ENCODE measurements around the gene TM7SF3. TPM values are rescaled to one million over a fixed set of nuclear protein-coding genes. Genes with fewer than 3 reads are reported as not detected.

The TM7SF3 gene
- total and polyA plus RNA-seq, 2 donors (not counting 3 experiments of a cell fraction or from before 2014, with no cell fraction given), result 54.8 to 70.7 TPM

- H3K4me1 ChIP-seq (ENCODE audit: control insufficient read depth, extremely low read depth, insufficient read depth, low read length), result no peaks in the 10 kb centered on the region
- FAIRE-seq (no peak), DNase-seq (ENCODE audit: low read depth, low spot score) (no peak)
- dilution Hi-C loops (cut with MboI; ENCODE audit: extremely low pct_ligation_motif_present, low sequenced_read_pairs), result no loop called here
- H2AFZ ChIP-seq (ENCODE audit: low read depth, low read length), result no peak overlapping the region
- H3K27me3 ChIP-seq (ENCODE audit: control insufficient read depth in 2 of 2, insufficient read depth in 2 of 2, low read length in 2 of 2), result no peaks in the 10 kb centered on the region
- no peak overlapping the region for H3K4me3 ChIP-seq (replicated peaks in 1 of 3; ENCODE audit: insufficient read depth in 1 of 3, low read depth in 1 of 3, low read length in 3 of 3)
- ChIA-PET POLR2A (no interaction called here), CTCF (interaction anchor here (0.6 kb wide), 1 partner anchor 332 kb away, joined by 3 read pairs; no protein-coding TSS in a partner anchor)
- H3K36me3 ChIP-seq (ENCODE audit: control insufficient read depth in 2 of 2, extremely low read depth in 1 of 2, insufficient read depth in 2 of 2, low read length in 2 of 2), result peaks cover 4 to 8% of the 10 kb centered on the region in 2 experiments
- H3K9me3 ChIP-seq (replicated peaks; ENCODE audit: control insufficient read depth, insufficient read depth, low read length), result no peaks in the 10 kb centered on the region
- no peak overlapping the region for H3K9ac ChIP-seq (replicated peaks; ENCODE audit: extremely low read depth, insufficient read depth, low read length)
- H3K27ac ChIP-seq (ENCODE audit: insufficient read depth, low read depth, low read length), result no peak overlapping the region
- peaks cover 61% of the 10 kb centered on the region for H3K79me2 ChIP-seq (ENCODE audit: control insufficient read depth, insufficient read depth, low read length)
- H4K20me1 ChIP-seq (replicated peaks; ENCODE audit: control insufficient read depth, extremely low read depth, insufficient read depth, low read length), result peaks cover 3% of the 10 kb centered on the region
- TF ChIP-seq EZH2 (IDR thresholded peaks at IDR 0.05; ENCODE audit: borderline replicate concordance, low read depth, low read length, severe bottlenecking), result no peak
- TF ChIP-seq POLR2A (IDR thresholded peaks at IDR 0.05; ENCODE audit: low read depth, low read length), result no peak
- intact Hi-C loops (cut with micrococcal nuclease), result no loop called here
- no TSS peak for BruUV-seq (replicated peaks)
- H3K4me2 ChIP-seq (ENCODE audit: insufficient read depth, low read length), result no peak overlapping the region
- no peaks in the 10 kb centered on the region for H3K9me1 ChIP-seq (replicated peaks; ENCODE audit: control insufficient read depth, extremely low read depth, insufficient read depth, low read length)
Observed at GRCh38 chr12:26953447-26953846, 60.7 kb downstream of the TM7SF3 start.

GRCh38 chr12:26948309-26948708 is 65.9 kb downstream of the TM7SF3 start:
- Histone ChIP-seq H3K4me3 (replicated peaks in 1 of 3; ENCODE audit: insufficient read depth in 1 of 3, low read depth in 1 of 3, low read length in 3 of 3) (no peak overlapping the region), H3K4me2 (ENCODE audit: insufficient read depth, low read length) (no peak overlapping the region), H3K27ac (ENCODE audit: insufficient read depth, low read depth, low read length) (no peak overlapping the region), H4K20me1 (replicated peaks; ENCODE audit: control insufficient read depth, extremely low read depth, insufficient read depth, low read length) (peaks cover 11% of the 10 kb centered on the region), H3K9me1 (replicated peaks; ENCODE audit: control insufficient read depth, extremely low read depth, insufficient read depth, low read length) (no peaks in the 10 kb centered on the region), H3K79me2 (ENCODE audit: control insufficient read depth, insufficient read depth, low read length) (peaks cover 91% of the 10 kb centered on the region), H3K4me1 (ENCODE audit: control insufficient read depth, extremely low read depth, insufficient read depth, low read length) (peaks cover 3% of the 10 kb centered on the region), H3K9me3 (replicated peaks; ENCODE audit: control insufficient read depth, insufficient read depth, low read length) (no peaks in the 10 kb centered on the region), H3K36me3 (ENCODE audit: control insufficient read depth in 2 of 2, extremely low read depth in 1 of 2, insufficient read depth in 2 of 2, low read length in 2 of 2) (no peaks in the 10 kb centered on the region), H2AFZ (ENCODE audit: low read depth, low read length) (no peak overlapping the region), H3K9ac (replicated peaks; ENCODE audit: extremely low read depth, insufficient read depth, low read length) (no peak overlapping the region), H3K27me3 (ENCODE audit: control insufficient read depth in 2 of 2, insufficient read depth in 2 of 2, low read length in 2 of 2) (no peaks in the 10 kb centered on the region)
- CTCF ChIA-PET, result no interaction called here
- no peak for TF ChIP-seq GATA2 (IDR thresholded peaks at IDR 0.05; ENCODE audit: insufficient read depth, insufficient read length, low read depth, low read length)
- no peak for TF ChIP-seq FOS (IDR thresholded peaks at IDR 0.05; ENCODE audit: borderline replicate concordance, insufficient read depth, low read length)
- no peak for TF ChIP-seq CTCF (IDR thresholded peaks at IDR 0.05; ENCODE audit: extremely low read depth in 1 of 2, insufficient read depth in 1 of 2, low read depth in 1 of 2, low read length in 2 of 2)
- no peak for TF ChIP-seq MYC (IDR thresholded peaks at IDR 0.05; ENCODE audit: low read depth, low read length)
- no peak for TF ChIP-seq POLR2AphosphoS5 (IDR thresholded peaks at IDR 0.05; ENCODE audit: insufficient read depth, low read depth, low read length)
- TF ChIP-seq POLR2A (IDR thresholded peaks at IDR 0.05; ENCODE audit: low read depth, low read length), result no peak
- no peak for TF ChIP-seq JUN (IDR thresholded peaks at IDR 0.05; ENCODE audit: borderline replicate concordance, insufficient read depth, insufficient read length, low read depth)
- TF ChIP-seq EZH2 (IDR thresholded peaks at IDR 0.05; ENCODE audit: borderline replicate concordance, low read depth, low read length, severe bottlenecking), result no peak
- no peak for TF ChIP-seq MAX (IDR thresholded peaks at IDR 0.05; ENCODE audit: insufficient read depth, insufficient read length)
- dilution Hi-C loops (cut with MboI; ENCODE audit: extremely low pct_ligation_motif_present, low sequenced_read_pairs) (no loop called here), intact Hi-C loops (cut with micrococcal nuclease) (no loop called here)
- no peak for FAIRE-seq
- POLR2A ChIA-PET, result no interaction called here
- no TSS peak for BruUV-seq (replicated peaks)
- DNase-seq (ENCODE audit: low read depth, low spot score), result no peak

All from endothelial cell of umbilical vein (primary cell).